H1 (cell line): ENCODE data around the gene PDZD2. TPM values are rescaled to one million over a fixed set of nuclear protein-coding genes. Genes with fewer than 3 reads are reported as not detected.

ENCODE experiments used
- CTCF ChIA-PET: fragments of 300-600 bp; sonication (Branson Sonifier 250); formaldehyde crosslinking; loops from one replicate; lab custom pipeline; 2021; ENCODE audit not compliant: partially characterized antibody; lab: Charles Lee
- POLR2A ChIA-PET: fragments of 300-600 bp; sonication (Branson Sonifier 250); formaldehyde crosslinking; loops from one replicate; lab custom pipeline; 2021; ENCODE audit warnings: inconsistent platforms; ENCODE audit not compliant: partially characterized antibody; lab: Charles Lee
- DNase-seq, 2 experiments: peaks; one replicate each; pipeline versions ENCODE4 v3.0.0 to v3.0.0-alpha.2; 2010 to 2022; ENCODE audit warnings: low spot score in 2 of 2, low read depth in 1 of 2, mixed read lengths in 1 of 2
- FAIRE-seq: peaks from 2 replicates; lab custom pipeline; 2011; peaks lifted over from hg19 to GRCh38; lab: Jason Lieb, UNC
- H2AFZ ChIP-seq: 2 replicates; pipeline ENCODE4 v1.8.1; 2012; ENCODE audit warnings: low read length, inconsistent platforms
- H2AK5ac ChIP-seq: 2 replicates; pipeline ENCODE4 v1.6.1; 2013; ENCODE audit warnings: low read depth, low read length
- H2BK120ac ChIP-seq: replicated peaks from 2 replicates; pipeline ENCODE3; 2013; ENCODE audit warnings: low read depth, low read length, inconsistent platforms
- H2BK12ac ChIP-seq: 2 replicates; pipeline ENCODE4 v1.6.1; 2013; ENCODE audit warnings: low read depth, low read length
- H2BK15ac ChIP-seq: 2 replicates; pipeline ENCODE4 v1.6.1; 2013; ENCODE audit warnings: low read length
- H2BK20ac ChIP-seq: 2 replicates; pipeline ENCODE4 v1.6.1; 2013; ENCODE audit warnings: low read length
- H2BK5ac ChIP-seq: 2 replicates; pipeline ENCODE4 v1.6.1; 2013; ENCODE audit warnings: low read depth, low read length
- H3K14ac ChIP-seq: 2 replicates; pipeline ENCODE4 v1.6.1; 2013; ENCODE audit warnings: inconsistent platforms; ENCODE audit not compliant: insufficient read length
- H3K18ac ChIP-seq: 2 replicates; pipeline ENCODE4 v1.6.1; 2013; ENCODE audit warnings: low read length; ENCODE audit errors: extremely low read depth
- H3K23ac ChIP-seq: 2 replicates; pipeline ENCODE4 v1.6.1; 2013; ENCODE audit warnings: inconsistent platforms; ENCODE audit not compliant: insufficient read length
- H3K23me2 ChIP-seq: 2 replicates; pipeline ENCODE4 v1.6.1; 2013; ENCODE audit warnings: low read depth, low read length
- H3K27ac ChIP-seq: 2 replicates; pipeline ENCODE4 v1.6.1; 2011; ENCODE audit warnings: low read depth, low read length, inconsistent platforms
- H3K27me3 ChIP-seq, 4 experiments: replicated peaks in 1 of 4; 1 replicate in 1 of 4; 2 replicates in 3 of 4; pipeline versions ENCODE4 v1.6.1 to v1.8.1; 2011 to 2013; ENCODE audit warnings: low read length in 3 of 4, mild to moderate bottlenecking in 3 of 4, inconsistent platforms in 2 of 4, mixed read lengths in 2 of 4, moderate library complexity in 1 of 4; ENCODE audit not compliant: control insufficient read depth in 3 of 4, insufficient read depth in 3 of 4; ENCODE audit errors: extremely low read depth in 1 of 4
- H3K36me3 ChIP-seq, 4 experiments: 2 replicates each; pipeline versions ENCODE4 v1.6.1 to v1.8.1; 2011 to 2013; ENCODE audit warnings: mild to moderate bottlenecking in 4 of 4, low read length in 3 of 4, moderate library complexity in 2 of 4, control low read depth in 1 of 4, inconsistent platforms in 1 of 4; ENCODE audit not compliant: insufficient read depth in 4 of 4, control insufficient read depth in 2 of 4
- H3K4ac ChIP-seq: replicated peaks from 2 replicates; pipeline ENCODE3; 2013; ENCODE audit warnings: low read length, low read depth, mixed read lengths, inconsistent platforms; ENCODE audit not compliant: insufficient read length
- H3K4me1 ChIP-seq, 4 experiments: replicated peaks in 1 of 4; 1 replicate in 1 of 4; 2 replicates in 3 of 4; pipeline versions ENCODE4 v1.6.1 to v1.8.1; 2011 to 2013; ENCODE audit warnings: low read length in 3 of 4, inconsistent platforms in 2 of 4, mixed read lengths in 1 of 4; ENCODE audit not compliant: insufficient read depth in 4 of 4, control insufficient read depth in 3 of 4
- H3K4me2 ChIP-seq, 2 experiments: 2 replicates each; pipeline versions ENCODE4 v1.6.1 to v1.8.1; 2011 to 2013; ENCODE audit warnings: low read depth in 2 of 2, low read length in 2 of 2, control low read depth in 1 of 2, inconsistent platforms in 1 of 2, mild to moderate bottlenecking in 1 of 2; ENCODE audit not compliant: insufficient read depth in 1 of 2
- H3K4me3 ChIP-seq, 4 experiments: fragments of 200-600, 300-600 bp in 1 of 4; sonication (generic), shearing (Covaris generic), sonication (Bioruptor Twin) in 1 of 4; 2 replicates each; pipeline versions ENCODE4 v1.5.1 to v1.8.1; 2011 to 2016; ENCODE audit warnings: low read length in 4 of 4, low read depth in 3 of 4, control low read depth in 2 of 4, inconsistent platforms in 2 of 4, mild to moderate bottlenecking in 2 of 4, mixed read lengths in 1 of 4, moderate library complexity in 1 of 4; ENCODE audit not compliant: insufficient read depth in 2 of 4; ENCODE audit errors: extremely low read depth in 1 of 4
- H3K56ac ChIP-seq: replicated peaks from 2 replicates; pipeline ENCODE3; 2013; ENCODE audit warnings: low read depth, mild to moderate bottlenecking, mixed read lengths, low read length, inconsistent platforms; ENCODE audit not compliant: insufficient read length
- H3K79me1 ChIP-seq: 2 replicates; pipeline ENCODE4 v1.6.1; 2013; ENCODE audit warnings: low read depth, low read length, control low read depth
- H3K79me2 ChIP-seq, 2 experiments: 2 replicates each; pipeline versions ENCODE4 v1.6.1 to v1.8.1; 2012 to 2013; ENCODE audit warnings: low read length in 2 of 2, mild to moderate bottlenecking in 2 of 2, inconsistent platforms in 1 of 2; ENCODE audit not compliant: insufficient read depth in 2 of 2, control insufficient read depth in 1 of 2
- H3K9ac ChIP-seq, 4 experiments: replicated peaks in 1 of 4; 1 replicate in 1 of 4; 2 replicates in 3 of 4; pipeline versions ENCODE4 v1.6.1 to v1.8.1; 2011 to 2013; ENCODE audit warnings: low read depth in 3 of 4, low read length in 3 of 4, control low read depth in 2 of 4, mild to moderate bottlenecking in 2 of 4, moderate library complexity in 2 of 4, inconsistent platforms in 1 of 4; ENCODE audit errors: extremely low read depth in 1 of 4
- H3K9me3 ChIP-seq, 2 experiments: 2 replicates each; pipeline versions ENCODE4 v1.6.1 to v1.8.1; 2012 to 2013; ENCODE audit warnings: mild to moderate bottlenecking in 2 of 2, moderate library complexity in 2 of 2, control low read depth in 1 of 2, inconsistent platforms in 1 of 2, low read depth in 1 of 2, low read length in 1 of 2, mixed read lengths in 1 of 2; ENCODE audit not compliant: insufficient read depth in 2 of 2
- H4K20me1 ChIP-seq, 2 experiments: replicated peaks in 1 of 2; 2 replicates each; pipeline versions ENCODE3 to v1.8.1; 2011 to 2013; ENCODE audit warnings: inconsistent platforms in 2 of 2, low read length in 2 of 2, mild to moderate bottlenecking in 1 of 2; ENCODE audit not compliant: insufficient read depth in 2 of 2, control insufficient read depth in 1 of 2
- H4K5ac ChIP-seq: 2 replicates; pipeline ENCODE4 v1.6.1; 2013; ENCODE audit warnings: low read length, low read depth, mixed read lengths, inconsistent platforms; ENCODE audit not compliant: insufficient read length
- H4K8ac ChIP-seq: 2 replicates; pipeline ENCODE4 v1.8.0; 2013; ENCODE audit warnings: mild to moderate bottlenecking, moderate library complexity, low read length, inconsistent platforms; ENCODE audit not compliant: insufficient read depth; ENCODE audit errors: extremely low read depth
- H4K91ac ChIP-seq: replicated peaks from 2 replicates; pipeline ENCODE3; 2013; ENCODE audit warnings: low read length, mixed read lengths, inconsistent platforms; ENCODE audit not compliant: insufficient read length
- CTBP2 ChIP-seq: IDR thresholded peaks from 2 replicates; pipeline ENCODE4 v1.7.0; 2011; ENCODE audit warnings: borderline replicate concordance, mild to moderate bottlenecking, moderate library complexity, mixed read lengths, low read length; ENCODE audit not compliant: insufficient read depth, insufficient read length
- HDAC2 ChIP-seq, 2 experiments: fragments of 300-600 bp in 1 of 2; sonication (generic) in 1 of 2; IDR thresholded peaks; 2 replicates each; pipeline ENCODE4 v1.6.1; 2011 to 2012; ENCODE audit warnings: low read depth in 2 of 2, low read length in 2 of 2, mild to moderate bottlenecking in 2 of 2, moderate library complexity in 2 of 2, borderline replicate concordance in 1 of 2, inconsistent platforms in 1 of 2
- POLR2A ChIP-seq, 2 experiments: IDR thresholded peaks; 1 replicate in 1 of 2; 2 replicates in 1 of 2; pipeline ENCODE4 v1.6.1; 2011; ENCODE audit warnings: low read depth in 2 of 2, low read length in 2 of 2, mild to moderate bottlenecking in 2 of 2; ENCODE audit errors: control extremely low read depth in 1 of 2
- RFX5 ChIP-seq: IDR thresholded peaks from 2 replicates; pipeline ENCODE4 v1.6.1; 2011; ENCODE audit warnings: low read depth, low read length, improper control_type of control experiment, borderline replicate concordance
- TEAD4 ChIP-seq: IDR thresholded peaks from 2 replicates; pipeline ENCODE4 v1.6.1; 2012; ENCODE audit warnings: low read depth, low read length, inconsistent platforms, mixed read lengths
- WGBS, 2 experiments: shearing (Covaris generic) in 1 of 2; methylation state at CpG; one replicate each; pipeline versions ENCODE4 v1.1.6 to v1.1.7; 2013 to 2015; ENCODE audit warnings: low lambda C conversion rate in 2 of 2, mixed read lengths in 2 of 2, inconsistent platforms in 1 of 2, low coverage in 1 of 2, missing lambda C conversion rate in 1 of 2; ENCODE audit not compliant: insufficient replicate concordance in 2 of 2, insufficient coverage in 1 of 2, insufficient read length in 1 of 2; ENCODE audit errors: extremely low coverage in 1 of 2, missing lambda C conversion rate in 1 of 2; 5-methylcytosine and 5-hydroxymethylcytosine counted together
- polyA plus RNA-seq, 7 experiments: library from polyadenylated mRNA; depleted of rRNA in 3 of 7; stranded (reverse) in 5 of 7; unstranded in 2 of 7; fragments of >200 nt in 5 of 7; fragments of 200-250 nt in 2 of 7; gene quantifications; 1 replicate in 5 of 7; 2 replicates in 1 of 7; 4 replicates in 1 of 7; pipeline versions ENCODE4 v1.2.1 to v1.2.3, GENCODE V29; 2011 to 2013; ENCODE audit warnings: missing spikeins in 2 of 7, mixed read lengths in 2 of 7
- total RNA-seq: library from RNA; stranded (reverse); fragmentation: NEBNext Ultra II Directional; extraction: Animal tissue kit (Norgen Biotek cat#: 25700); gene quantifications from 2 replicates; pipeline ENCODE4 v1.2.1, GENCODE V29; 2021
- TF ChIP-seq, protein P1 (sequence below): IDR thresholded peaks from 2 replicates; pipeline ENCODE4 v1.6.1; 2012; ENCODE audit warnings: inconsistent platforms

The PDZD2 gene
- total and polyA plus RNA-seq, 2 of the 8 experiments (the other 6 are each of a cell fraction or from before 2014, with no cell fraction given): 1.2 to 6.8 TPM

DNA sequence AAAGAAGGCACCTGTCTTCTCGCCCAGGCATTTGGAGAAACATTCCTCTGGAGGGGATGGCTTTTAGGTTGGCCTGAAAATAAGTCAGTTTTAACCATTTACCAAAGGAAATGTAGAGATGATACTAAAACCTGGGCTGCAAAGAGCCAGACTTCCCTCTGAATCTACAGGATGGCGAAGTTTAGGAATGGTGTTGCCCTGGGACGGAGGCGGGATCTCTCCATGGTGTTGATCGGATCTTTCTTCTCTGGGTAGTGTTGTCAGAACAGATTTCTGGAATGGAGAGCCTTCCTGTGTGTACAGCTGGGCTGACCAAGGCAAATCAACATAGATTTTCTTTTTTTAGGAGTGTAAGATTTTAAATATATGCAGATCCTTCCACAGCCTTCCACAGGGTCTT is 159.2 kb downstream of the PDZD2 start:
- no peak overlapping the region for H3K4me3 ChIP-seq
- H3K36me3 ChIP-seq: no peaks in the 10 kb centered on the region
- no peak overlapping the region for H3K23ac ChIP-seq
- H3K4me1 ChIP-seq: no peaks in the 10 kb centered on the region; a peak in 3 of 7 replicates
- H4K91ac ChIP-seq: no peak overlapping the region
- H2BK15ac ChIP-seq: no peak overlapping the region
- no peak overlapping the region; the same call in 1 of the 2 replicates for H2BK20ac ChIP-seq
- no peaks in the 10 kb centered on the region for H3K9me3 ChIP-seq
- H4K8ac ChIP-seq: no peak overlapping the region
- no peak overlapping the region for H3K14ac ChIP-seq
- no peak overlapping the region for H2BK120ac ChIP-seq
- no peak overlapping the region for H3K9ac ChIP-seq
- no peaks in the 10 kb centered on the region for H3K79me1 ChIP-seq
- no peak for FAIRE-seq
- no peak overlapping the region for H3K4ac ChIP-seq
- H3K23me2 ChIP-seq: no peaks in the 10 kb centered on the region
- no peak overlapping the region for H4K5ac ChIP-seq
- H3K18ac ChIP-seq: no peak overlapping the region
- 0 out of 2 replicates have a peak overlapping the region, but pooled peaks have one; percentile 24 for H2AK5ac ChIP-seq
- H2BK12ac ChIP-seq: 0 out of 2 replicates have a peak overlapping the region, but pooled peaks have one; percentile 50
- H2BK5ac ChIP-seq: no peak overlapping the region
- H3K27me3 ChIP-seq: no peaks in the 10 kb centered on the region
- no peak overlapping the region for H3K56ac ChIP-seq
- WGBS, 2 experiments: 96% methylated on average over 5 of the region's 5 CpGs; no CpG with 5 or more reads in 1 of the 2 experiments
- no peaks in the 10 kb centered on the region for H4K20me1 ChIP-seq
- H3K79me2 ChIP-seq: no peaks in the 10 kb centered on the region
- no peak overlapping the region for H2AFZ ChIP-seq
- H3K27ac ChIP-seq: no peak overlapping the region
- CTCF ChIA-PET: interaction anchor here (1.2 to 3.7 kb wide), 3 partner anchors 11 to 132 kb away, joined by 3 to 21 read pairs (median 5); no protein-coding TSS in a partner anchor
- DNase-seq: no peak
- POLR2A ChIA-PET: no interaction called here
- no peak overlapping the region for H3K4me2 ChIP-seq
- TF ChIP-seq CTBP2: no peak
- TF ChIP-seq TEAD4: no peak
- TF ChIP-seq, protein P1, sequence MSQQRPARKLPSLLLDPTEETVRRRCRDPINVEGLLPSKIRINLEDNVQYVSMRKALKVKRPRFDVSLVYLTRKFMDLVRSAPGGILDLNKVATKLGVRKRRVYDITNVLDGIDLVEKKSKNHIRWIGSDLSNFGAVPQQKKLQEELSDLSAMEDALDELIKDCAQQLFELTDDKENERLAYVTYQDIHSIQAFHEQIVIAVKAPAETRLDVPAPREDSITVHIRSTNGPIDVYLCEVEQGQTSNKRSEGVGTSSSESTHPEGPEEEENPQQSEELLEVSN: no peak
- TF ChIP-seq HDAC2 (IDR thresholded peaks at IDR 0.05; ENCODE audit: borderline replicate concordance in 1 of 2, low read depth in 2 of 2, low read length in 2 of 2): no peak
- no peak for TF ChIP-seq RFX5
- TF ChIP-seq POLR2A (IDR thresholded peaks at IDR 0.05; ENCODE audit: control extremely low read depth in 1 of 2, low read depth in 2 of 2, low read length in 2 of 2): no peak
